ENCODE data around the gene ITGA8.
"Not testable (repeated sequence)": the region's sequence is repeated elsewhere in the genome, so short reads cannot be mapped to it uniquely, and the experiment has no call there.

Gene ITGA8

GRCh38 chr10:15546606-15547005 lies 173.1 kb downstream of the ITGA8 start:
- no peak for DNase-seq

GRCh38 chr10:15545884-15546283 lies 173.8 kb downstream of the ITGA8 start:
- no peak for DNase-seq

- DNase-seq = no peak
Observed at GRCh38 chr10:15545266-15545665, 174.5 kb downstream of the ITGA8 start.

- DNase-seq = no peak
Observed at GRCh38 chr10:15543994-15544393, 175.7 kb downstream of the ITGA8 start.

GRCh38 chr10:15542817-15543216 lies 176.9 kb downstream of the ITGA8 start:
- no peak for DNase-seq

- no peak for DNase-seq
Observed at GRCh38 chr10:15541376-15541775, 178.3 kb downstream of the ITGA8 start.

- DNase-seq = no peak
Observed at GRCh38 chr10:15540727-15541126, 179.0 kb downstream of the ITGA8 start.

GRCh38 chr10:15539262-15539661 lies 180.5 kb downstream of the ITGA8 start:
- no peak for DNase-seq

GRCh38 chr10:15534928-15535538 lies 184.7 kb downstream of the ITGA8 start:
- not testable (repeated sequence) for DNase-seq

GRCh38 chr10:15531927-15532722 lies 187.6 kb downstream of the ITGA8 start:
- DNase-seq = no peak

- no peak for DNase-seq
Observed at GRCh38 chr10:15528859-15529239, 190.9 kb downstream of the ITGA8 start.

GRCh38 chr10:15526754-15527153 lies 193.0 kb downstream of the ITGA8 start:
- DNase-seq = no peak

GRCh38 chr10:15521328-15521903 lies 198.3 kb downstream of the ITGA8 start:
- no peak for DNase-seq

- no peak for DNase-seq
Observed at GRCh38 chr10:15518250-15518649, 201.5 kb downstream of the ITGA8 start.

GRCh38 chr10:15516256-15517085 lies 203.3 kb downstream of the ITGA8 start:
- no peak for DNase-seq

- DNase-seq = no peak
Observed at GRCh38 chr10:15515202-15515601, 204.5 kb downstream of the ITGA8 start.

GRCh38 chr10:15510963-15511362 lies 208.8 kb downstream of the ITGA8 start:
- no peak for DNase-seq

GRCh38 chr10:15505329-15505728 lies 214.4 kb downstream of the ITGA8 start:
- DNase-seq = no peak

- DNase-seq = no peak
Observed at GRCh38 chr10:15504101-15504840, 215.5 kb downstream of the ITGA8 start.

GRCh38 chr10:15494850-15495506 lies 224.7 kb downstream of the ITGA8 start:
- DNase-seq = no peak

- DNase-seq = no peak
Observed at GRCh38 chr10:15491856-15492642, 227.7 kb downstream of the ITGA8 start.
